GM15510 (cell line): ENCODE results near the gene ANO7.

Source experiments
- POLR2A ChIP-seq: IDR thresholded peaks from 3 replicates; pipeline ENCODE4 v1.6.1; 2011; ENCODE audit warnings: borderline replicate concordance; ENCODE audit not compliant: insufficient read length; ENCODE audit errors: extremely low read depth

The ANO7 gene

GRCh38 chr2:241272303-241273209 is 84.1 kb downstream of the ANO7 start:
- peak; percentile 74 for TF ChIP-seq POLR2A

GRCh38 chr2:241273210-241274020 is 84.9 kb downstream of the ANO7 start:
- TF ChIP-seq POLR2A, result no peak

GRCh38 chr2:241274127-241274526 is 85.7 kb downstream of the ANO7 start:
- no peak for TF ChIP-seq POLR2A
